ENCODE results near the gene SPECC1.
"Not testable (repeated sequence)": the region's sequence is repeated elsewhere in the genome, so short reads cannot be mapped to it uniquely, and the experiment has no call there.

Gene SPECC1

GRCh38 chr17:20092973-20093626 lies 83.9 kb downstream of the SPECC1 start:
- DNase-seq (ENCODE audit: low read depth), result no peak

GRCh38 chr17:20094777-20095176 lies 85.6 kb downstream of the SPECC1 start:
- DNase-seq (ENCODE audit: low read depth), result no peak

GRCh38 chr17:20095336-20096080 lies 86.3 kb downstream of the SPECC1 start:
- DNase-seq (ENCODE audit: low read depth), result no peak

- DNase-seq (ENCODE audit: low read depth), result no peak
Observed at GRCh38 chr17:20096430-20096829, 87.3 kb downstream of the SPECC1 start.

- DNase-seq (ENCODE audit: low read depth), result no peak
Observed at GRCh38 chr17:20097330-20097729, 88.2 kb downstream of the SPECC1 start.

- no peak for DNase-seq (ENCODE audit: low read depth)
Observed at GRCh38 chr17:20098314-20098713, 89.2 kb downstream of the SPECC1 start.

GRCh38 chr17:20100806-20101205 lies 91.6 kb downstream of the SPECC1 start:
- DNase-seq (ENCODE audit: low read depth), result not testable (repeated sequence)

- DNase-seq (ENCODE audit: low read depth), result no peak
Observed at GRCh38 chr17:20103454-20104446, 94.6 kb downstream of the SPECC1 start.

GRCh38 chr17:20105539-20106280 lies 96.6 kb downstream of the SPECC1 start:
- no peak for DNase-seq (ENCODE audit: low read depth)

GRCh38 chr17:20106446-20106845 lies 97.3 kb downstream of the SPECC1 start:
- not testable (repeated sequence) for DNase-seq (ENCODE audit: low read depth)

GRCh38 chr17:20109076-20109475 lies 99.9 kb downstream of the SPECC1 start:
- no peak for DNase-seq (ENCODE audit: low read depth)

GRCh38 chr17:20111538-20111937 lies 102.4 kb downstream of the SPECC1 start:
- no peak for DNase-seq (ENCODE audit: low read depth)

GRCh38 chr17:20114466-20114865 lies 105.3 kb downstream of the SPECC1 start:
- no peak for DNase-seq (ENCODE audit: low read depth)

- peak; percentile 1 for DNase-seq (ENCODE audit: low read depth)
Observed at GRCh38 chr17:20116683-20117309, 107.6 kb downstream of the SPECC1 start.

- no peak for DNase-seq (ENCODE audit: low read depth)
Observed at GRCh38 chr17:20118280-20118679, 109.1 kb downstream of the SPECC1 start.

- no peak for DNase-seq (ENCODE audit: low read depth)
Observed at GRCh38 chr17:20120836-20121235, 111.7 kb downstream of the SPECC1 start.

- peak; percentile 46 for DNase-seq (ENCODE audit: low read depth)
Observed at GRCh38 chr17:20121359-20122253, 112.4 kb downstream of the SPECC1 start.

GRCh38 chr17:20122254-20122879 lies 113.2 kb downstream of the SPECC1 start:
- DNase-seq (ENCODE audit: low read depth), result no peak

GRCh38 chr17:20123209-20123608 lies 114.0 kb downstream of the SPECC1 start:
- no peak for DNase-seq (ENCODE audit: low read depth)

GRCh38 chr17:20125724-20126123 lies 116.6 kb downstream of the SPECC1 start:
- DNase-seq (ENCODE audit: low read depth), result no peak
